T-cell (primary cell): ENCODE measurements around the gene SLC5A10. TPM values are rescaled to one million over a fixed set of nuclear protein-coding genes. Genes with fewer than 3 reads are reported as not detected.

Experiments
- ATAC-seq, 4 experiments: fragments of 200-7000 bp in 3 of 4; fragments of 150-1000 bp in 1 of 4; cut with Tn5 transposase; replicated peaks in 1 of 4; 1 replicate in 3 of 4; 2 replicates in 1 of 4; pipeline ENCODE4 v1.10.0; 2021; ENCODE audit warnings: moderate library complexity in 3 of 4, mild to moderate bottlenecking in 2 of 4, moderate number of reproducible peaks in 1 of 4
- CTCF ChIA-PET, 2 donors: fragments of 300-600 bp; sonication (Branson Sonifier 250); formaldehyde crosslinking; loops; one replicate each; lab custom pipeline; 2022; ENCODE audit warnings: antibody characterized with exemption in 2 of 2; lab: Charles Lee
- POLR2A ChIA-PET, 2 donors: fragments of 300-600 bp; sonication (Branson Sonifier 250); formaldehyde crosslinking; loops; one replicate each; lab custom pipeline; 2022; ENCODE audit warnings: antibody characterized with exemption in 2 of 2; lab: Charles Lee
- DNase-seq, 35 experiments: peaks; one replicate each; pipeline versions ENCODE4 v3.0.0 to v3.0.0-alpha.2; 2013 to 2023
- H3K27ac ChIP-seq: one replicate; pipeline ENCODE4 v1.5.1; 2013; ENCODE audit warnings: low read length
- H3K27me3 ChIP-seq, 2 experiments: replicated peaks in 1 of 2; 1 replicate in 1 of 2; 2 replicates in 1 of 2; pipeline versions ENCODE4 v1.6.1 to v1.7.0; 2013; ENCODE audit warnings: low read length in 1 of 2, mixed read lengths in 1 of 2; ENCODE audit not compliant: control insufficient read depth in 2 of 2, insufficient read depth in 2 of 2; ENCODE audit errors: extremely low read depth in 1 of 2
- H3K36me3 ChIP-seq, 2 donors: 1 replicate in 1 of 2; 2 replicates in 1 of 2; pipeline versions ENCODE4 v1.6.1 to v1.7.0; 2013; ENCODE audit warnings: low read length in 1 of 2; ENCODE audit not compliant: control insufficient read depth in 2 of 2, insufficient read depth in 1 of 2; ENCODE audit errors: extremely low read depth in 1 of 2
- H3K4me1 ChIP-seq, 2 experiments: 1 replicate in 1 of 2; 2 replicates in 1 of 2; pipeline versions ENCODE4 v1.6.1 to v1.7.0; 2013; ENCODE audit warnings: low read length in 2 of 2, mixed read lengths in 1 of 2; ENCODE audit not compliant: insufficient read depth in 2 of 2, control insufficient read depth in 1 of 2; ENCODE audit errors: extremely low read depth in 1 of 2
- H3K4me3 ChIP-seq, 2 donors: 1 replicate in 1 of 2; 2 replicates in 1 of 2; pipeline versions ENCODE4 v1.5.1 to v1.7.0; 2013; ENCODE audit warnings: mild to moderate bottlenecking in 2 of 2, low read length in 1 of 2, moderate library complexity in 1 of 2; ENCODE audit not compliant: control insufficient read depth in 1 of 2; ENCODE audit errors: extremely low read depth in 1 of 2
- H3K9me3 ChIP-seq: 2 replicates; pipeline ENCODE4 v1.7.0; 2013
- H3K27ac Mint-ChIP-seq, 2 donors: one replicate each; pipeline ENCODE4 v1.8.0; 2020 to 2021; ENCODE audit warnings: mild to moderate bottlenecking in 2 of 2, mixed read lengths in 2 of 2
- H3K27me3 Mint-ChIP-seq, 2 donors: one replicate each; pipeline ENCODE4 v1.8.0; 2021 to 2022; ENCODE audit warnings: mixed read lengths in 2 of 2
- H3K36me3 Mint-ChIP-seq: one replicate; pipeline ENCODE4 v1.8.0; 2021; ENCODE audit warnings: mixed read lengths
- H3K4me1 Mint-ChIP-seq, 3 donors: one replicate each; pipeline ENCODE4 v1.8.0; 2020 to 2022; ENCODE audit warnings: mixed read lengths in 3 of 3, mild to moderate bottlenecking in 1 of 3
- H3K4me3 Mint-ChIP-seq, 3 donors: one replicate each; pipeline ENCODE4 v1.8.0; 2020 to 2022; ENCODE audit warnings: mild to moderate bottlenecking in 3 of 3, mixed read lengths in 3 of 3, moderate library complexity in 3 of 3
- H3K9me3 Mint-ChIP-seq, 3 donors: one replicate each; pipeline ENCODE4 v1.8.0; 2020 to 2022; ENCODE audit warnings: mixed read lengths in 3 of 3
- WGBS: methylation state at CpG from one replicate; pipeline ENCODE4 v1.1.5; 2013; ENCODE audit warnings: missing lambda C conversion rate; ENCODE audit not compliant: insufficient coverage; 5-methylcytosine and 5-hydroxymethylcytosine counted together
- total RNA-seq, 35 experiments: library from RNA in 6 of 35; stranded (reverse) in 6 of 35; fragments of 120-200 nt in 1 of 35; gene quantifications; one replicate each; pipeline versions ENCODE4 v1.2.1 to v1.2.4 and lab custom pipeline; 2013 to 2026

SLC5A10 gene
- total RNA-seq, 5 donors from 2014 or later (not counting 1 experiment from before 2014, with no cell fraction given), result 0.09 TPM; not detected in 4

DNA sequence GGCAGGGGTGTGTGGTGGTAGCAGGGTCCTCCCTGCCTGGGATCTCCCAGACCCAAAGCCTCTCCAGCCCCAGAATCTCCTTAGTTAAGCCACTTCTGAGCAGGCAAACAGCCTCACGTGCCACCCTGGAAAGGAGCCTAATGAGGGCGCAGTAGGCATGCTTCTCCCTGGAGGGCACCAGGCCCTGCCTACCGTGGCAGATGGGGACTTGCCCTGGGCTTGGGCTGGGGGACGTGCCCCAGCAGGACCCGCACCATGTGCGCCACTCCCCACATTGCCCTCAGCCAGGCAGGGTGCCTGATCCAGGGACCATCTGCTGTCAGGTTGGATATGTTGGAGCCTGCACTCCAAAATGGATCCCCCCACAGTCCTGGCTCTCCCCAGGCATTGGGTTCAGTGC lies 38.4 kb downstream of the SLC5A10 start:
- Histone ChIP-seq H3K4me3 (no peak overlapping the region), H3K27ac (no peak overlapping the region), H3K36me3 (peaks cover 0 to 4% of the 10 kb centered on the region in 2 donors), H3K27me3 (no peaks in the 10 kb centered on the region), H3K9me3 (no peaks in the 10 kb centered on the region), H3K4me1 (peaks cover 3 to 41% of the 10 kb centered on the region in 2 experiments)
- WGBS, result 96% methylated on average over 3 of the region's 6 CpGs
- Mint-ChIP-seq H3K9me3 (peaks cover 1 to 5% (median 4%) of the 10 kb centered on the region in 3 donors), H3K4me3 (no peak overlapping the region), H3K27ac (no peak overlapping the region), H3K27me3 (no peaks in the 10 kb centered on the region), H3K4me1 (peaks cover 27 to 34% (median 31%) of the 10 kb centered on the region in 3 donors), H3K36me3 (peaks cover 27% of the 10 kb centered on the region)
- ATAC-seq (no peak), DNase-seq (no peak)
- POLR2A ChIA-PET, result no interaction called here
- CTCF ChIA-PET, result no interaction called here

- Histone ChIP-seq H3K4me1 (peaks cover 3 to 38% of the 10 kb centered on the region in 2 experiments), H3K27me3 (no peaks in the 10 kb centered on the region), H3K4me3 (no peak overlapping the region), H3K9me3 (no peaks in the 10 kb centered on the region), H3K36me3 (peaks cover 0 to under 1% of the 10 kb centered on the region in 2 donors), H3K27ac (no peak overlapping the region)
- 99% methylated on average over 13 of the region's 20 CpGs for WGBS
- ATAC-seq (no peak), DNase-seq (no peak)
- Mint-ChIP-seq H3K27ac (no peak overlapping the region), H3K27me3 (no peaks in the 10 kb centered on the region), H3K9me3 (peaks cover 2 to 10% (median 8%) of the 10 kb centered on the region in 3 donors), H3K4me1 (peaks cover 31 to 34% (median 34%) of the 10 kb centered on the region in 3 donors), H3K36me3 (peaks cover 36% of the 10 kb centered on the region), H3K4me3 (no peak overlapping the region)
- POLR2A ChIA-PET, result interaction anchor here in 1 of 2 donors (0.5 kb wide), 1 partner anchor 655 kb away, joined by 4 read pairs; no protein-coding TSS in a partner anchor
- CTCF ChIA-PET, result no interaction called here
Measured at GRCh38 chr17:18991531-18992315, 39.8 kb downstream of the SLC5A10 start.

GRCh38 chr17:18992454-18993130 lies 40.6 kb downstream of the SLC5A10 start:
- WGBS, result 56% methylated on average over 11 of the region's 22 CpGs
- H3K27me3 ChIP-seq, result no peaks in the 10 kb centered on the region
- Mint-ChIP-seq H3K9me3 (peaks cover 2 to 10% (median 8%) of the 10 kb centered on the region in 3 donors), H3K27me3 (no peaks in the 10 kb centered on the region), H3K4me1 (peaks cover 29 to 36% (median 30%) of the 10 kb centered on the region in 3 donors), H3K4me3 (peak overlapping the region in 2 of 3 donors; percentile 18 to 74), H3K36me3 (peaks cover 35% of the 10 kb centered on the region), H3K27ac (no peak overlapping the region)
- ChIA-PET CTCF (no interaction called here), POLR2A (no interaction called here)
- peaks cover 0 to 3% of the 10 kb centered on the region in 2 donors for H3K36me3 ChIP-seq
- peak; percentile 59 to 85 (median 72) for ATAC-seq
- H3K4me3 ChIP-seq, result peak overlapping the region in 1 of 2 donors; percentile 21
- no peaks in the 10 kb centered on the region for H3K9me3 ChIP-seq
- H3K27ac ChIP-seq, result no peak overlapping the region
- H3K4me1 ChIP-seq, result peaks cover 3 to 35% of the 10 kb centered on the region in 2 experiments
- DNase-seq, result peak in 33 of 35 experiments; percentile 24 to 69 (median 45)

DNA sequence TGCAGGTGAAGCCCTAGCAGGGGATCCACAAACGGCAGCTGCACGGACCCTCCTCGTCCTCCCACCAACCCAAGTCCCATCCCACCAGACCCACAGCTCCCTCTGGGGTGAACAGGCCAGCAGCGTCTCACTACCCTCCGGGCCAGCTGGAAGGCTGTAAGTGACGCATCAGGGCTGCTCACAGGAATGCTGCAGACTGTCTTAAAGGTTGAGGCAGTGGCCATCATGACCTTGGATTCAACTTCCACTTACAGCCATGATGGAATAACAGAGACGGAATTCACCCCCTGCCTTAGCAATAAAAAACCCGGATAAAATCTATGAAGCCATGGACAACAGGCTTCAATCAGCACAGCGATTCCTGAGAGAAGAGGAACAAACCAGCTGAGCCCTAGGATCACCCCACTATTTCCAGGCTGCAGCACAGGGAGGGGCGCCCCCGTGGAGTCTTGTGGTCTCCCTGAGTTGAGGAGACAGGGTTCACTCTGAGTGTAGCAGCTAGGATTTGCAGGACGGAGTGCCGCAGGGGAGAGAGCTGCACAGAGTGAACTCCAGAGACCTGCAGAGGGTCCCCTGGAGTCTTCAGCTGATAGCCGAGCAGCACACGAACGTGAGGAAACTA lies 42.1 kb downstream of the SLC5A10 start:
- H3K27ac Mint-ChIP-seq, result no peak overlapping the region
- ATAC-seq, result no peak
- peaks cover 2 to 10% (median 8%) of the 10 kb centered on the region in 3 donors for H3K9me3 Mint-ChIP-seq
- Histone ChIP-seq H3K36me3 (peaks cover 0 to 3% of the 10 kb centered on the region in 2 donors), H3K27ac (no peak overlapping the region), H3K4me1 (peaks cover 3 to 35% of the 10 kb centered on the region in 2 experiments), H3K27me3 (no peaks in the 10 kb centered on the region), H3K9me3 (no peaks in the 10 kb centered on the region), H3K4me3 (no peak overlapping the region)
- H3K36me3 Mint-ChIP-seq, result peaks cover 32% of the 10 kb centered on the region
- CTCF ChIA-PET, result no interaction called here
- no peaks in the 10 kb centered on the region for H3K27me3 Mint-ChIP-seq
- H3K4me3 Mint-ChIP-seq, result peak overlapping the region in 1 of 3 donors; percentile 74
- no peak for DNase-seq
- 97% methylated on average over 10 of the region's 16 CpGs for WGBS
- POLR2A ChIA-PET, result no interaction called here
- peaks cover 27 to 39% (median 29%) of the 10 kb centered on the region in 3 donors for H3K4me1 Mint-ChIP-seq

DNA sequence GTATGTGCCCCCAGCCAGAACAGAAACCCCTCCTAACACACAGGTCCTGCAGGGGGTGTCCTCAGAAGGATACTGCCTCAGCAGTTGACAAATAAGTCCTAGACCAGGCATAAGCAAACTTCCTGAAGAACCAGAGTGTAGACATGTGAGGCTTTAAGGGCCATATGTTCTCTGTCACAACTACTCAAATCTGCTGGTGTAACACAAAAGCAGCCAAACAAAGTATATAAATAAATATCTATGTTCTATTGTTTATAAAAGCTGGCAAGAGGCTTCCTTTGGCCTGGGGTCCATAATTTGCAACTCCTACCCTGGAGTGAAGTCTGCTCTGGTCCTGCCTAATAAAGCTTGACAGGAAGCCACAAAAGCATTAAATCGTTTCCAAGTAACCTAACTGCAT lies 42.7 kb downstream of the SLC5A10 start:
- Histone ChIP-seq H3K27me3 (no peaks in the 10 kb centered on the region), H3K9me3 (no peaks in the 10 kb centered on the region), H3K4me3 (no peak overlapping the region), H3K36me3 (peaks cover 0 to 3% of the 10 kb centered on the region in 2 donors), H3K4me1 (peaks cover 3 to 35% of the 10 kb centered on the region in 2 experiments), H3K27ac (no peak overlapping the region)
- Mint-ChIP-seq H3K4me1 (peaks cover 27 to 39% (median 29%) of the 10 kb centered on the region in 3 donors), H3K36me3 (peaks cover 32% of the 10 kb centered on the region), H3K4me3 (no peak overlapping the region), H3K27ac (no peak overlapping the region), H3K27me3 (no peaks in the 10 kb centered on the region), H3K9me3 (peaks cover 2 to 10% (median 8%) of the 10 kb centered on the region in 3 donors)
- DNase-seq (no peak), ATAC-seq (no peak)
- WGBS, result no CpG with 5 or more reads among the region's 1 CpG
- POLR2A ChIA-PET, result no interaction called here
- CTCF ChIA-PET, result no interaction called here

DNA sequence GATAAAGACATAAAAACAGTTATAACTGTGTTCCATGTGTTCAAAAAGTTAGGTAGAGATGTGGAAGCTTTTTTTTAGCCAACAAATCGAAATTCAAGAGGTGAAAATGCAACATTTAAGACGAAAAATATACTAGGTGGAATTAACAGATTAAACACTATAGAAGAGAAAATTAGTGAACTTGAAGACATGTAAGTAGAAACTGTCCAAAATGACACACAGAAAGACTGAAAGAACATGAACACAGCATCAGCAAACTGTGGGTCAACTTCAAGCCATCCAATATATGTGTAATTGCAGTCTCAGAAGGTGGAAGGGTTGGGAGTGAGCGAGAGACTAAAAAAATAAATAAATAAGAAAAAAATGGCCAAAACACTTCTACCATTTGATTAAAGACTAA lies 43.3 kb downstream of the SLC5A10 start:
- Mint-ChIP-seq H3K36me3 (peaks cover 29% of the 10 kb centered on the region), H3K4me1 (peaks cover 25 to 39% (median 29%) of the 10 kb centered on the region in 3 donors), H3K27me3 (no peaks in the 10 kb centered on the region), H3K9me3 (peaks cover 2 to 10% (median 8%) of the 10 kb centered on the region in 3 donors), H3K27ac (no peak overlapping the region), H3K4me3 (no peak overlapping the region)
- H3K27ac ChIP-seq, result no peak overlapping the region
- ChIA-PET POLR2A (no interaction called here), CTCF (no interaction called here)
- H3K4me1 ChIP-seq, result peaks cover 3 to 35% of the 10 kb centered on the region in 2 experiments
- no peaks in the 10 kb centered on the region for H3K9me3 ChIP-seq
- peaks cover 0 to 3% of the 10 kb centered on the region in 2 donors for H3K36me3 ChIP-seq
- DNase-seq (no peak), ATAC-seq (no peak)
- no CpG with 5 or more reads among the region's 3 CpGs for WGBS
- no peak overlapping the region for H3K4me3 ChIP-seq
- H3K27me3 ChIP-seq, result no peaks in the 10 kb centered on the region
